ENCODE data around the gene CCDC38.
A peak's percentile ranks its signal among the peaks of the same experiment; 100 is the strongest.
"Not testable (repeated sequence)": the region's sequence is repeated elsewhere in the genome, so short reads cannot be mapped to it uniquely, and the experiment has no call there.

Gene CCDC38

DNA sequence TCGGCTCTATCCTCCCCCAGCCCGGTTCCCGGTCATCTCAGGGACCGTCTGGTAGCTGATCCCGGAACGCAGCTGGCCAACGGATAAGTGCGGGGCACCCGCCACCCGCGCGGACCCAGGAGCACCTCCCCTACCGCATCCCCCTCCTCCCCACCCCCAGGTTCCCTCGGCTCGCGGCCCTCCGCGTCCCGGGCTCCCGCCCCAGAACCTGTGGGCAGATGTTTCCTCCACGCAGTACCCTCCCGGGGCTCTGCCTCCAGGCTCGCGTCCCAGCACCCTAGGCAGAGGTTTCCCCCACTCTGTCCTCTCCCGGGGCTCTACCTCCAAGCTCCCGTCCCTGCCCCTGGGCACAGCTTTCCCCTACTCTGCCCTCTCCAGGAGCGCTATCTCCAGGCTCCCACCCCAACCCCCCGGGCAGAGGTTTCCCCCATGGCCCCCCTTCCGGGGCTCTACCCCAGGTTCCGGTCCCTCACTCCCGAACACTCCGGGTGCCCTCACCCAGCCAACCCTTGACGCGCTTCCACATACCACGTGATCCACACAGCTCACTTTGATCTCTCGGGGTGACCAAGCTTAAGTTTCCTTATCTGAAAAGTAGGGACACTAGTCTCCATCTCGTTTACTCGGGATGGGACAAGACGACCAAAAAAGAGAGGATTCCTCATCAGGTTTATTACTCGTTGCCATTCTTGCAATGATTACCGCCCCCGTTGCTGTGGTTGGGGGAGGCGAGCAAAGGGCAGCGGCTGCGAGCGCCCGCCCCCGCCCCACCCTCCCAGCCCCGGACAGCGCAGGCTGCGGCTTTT is at the start of gene CCDC38:
Gene CCDC38 (minus strand): TSS at position 91 of the 806 bp plus-strand sequence. CDS start 6,105 bp downstream, outside the sequence.
- peak; percentile 22 for DNase-seq

DNA sequence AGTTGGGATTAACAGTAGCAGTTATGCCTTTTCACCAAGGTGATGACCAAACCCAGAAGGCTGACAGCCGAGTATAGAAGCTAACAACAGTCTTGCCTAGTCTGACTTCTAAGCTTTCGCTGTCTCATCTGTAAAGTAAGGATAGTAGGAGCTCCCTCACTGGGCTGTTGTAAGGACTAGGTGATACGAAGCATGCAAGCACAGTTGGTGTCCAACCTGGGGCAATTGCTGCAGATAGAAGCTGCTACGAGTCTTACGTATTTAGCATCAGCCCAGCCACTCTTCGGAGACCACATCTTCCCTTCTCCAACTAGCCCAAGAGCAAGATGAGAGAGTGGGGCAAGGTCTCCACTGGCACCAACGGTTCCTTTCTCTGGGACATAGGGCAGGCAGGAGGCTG is 47.7 kb upstream of the CCDC38 start:
- DNase-seq = no peak

- DNase-seq = no peak
These were observed 47.2 kb upstream of the CCDC38 start for GRCh38 chr12:95989504-95990123.

- DNase-seq = no peak
These were observed 46.3 kb upstream of the CCDC38 start for GRCh38 chr12:95988506-95989275.

GRCh38 chr12:95986635-95987570 is 44.5 kb upstream of the CCDC38 start:
- DNase-seq = no peak

DNA sequence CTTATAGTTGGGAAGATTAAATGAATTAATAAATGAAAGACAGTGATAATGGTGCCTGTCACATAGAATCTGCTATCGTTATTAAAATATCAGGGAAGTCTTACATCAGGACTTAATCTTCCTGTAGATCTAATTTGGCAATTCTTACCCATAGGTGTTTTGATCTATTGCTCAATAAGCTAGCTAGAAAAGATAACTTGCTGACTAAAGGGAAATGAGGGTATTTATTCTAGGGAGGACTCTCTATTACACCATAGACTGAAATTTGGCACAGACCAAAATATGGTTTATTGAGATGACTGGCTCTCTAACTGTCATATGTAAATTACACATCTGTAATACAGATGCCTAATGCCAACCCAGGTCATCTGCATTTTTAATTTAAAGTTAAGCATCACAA is 42.3 kb upstream of the CCDC38 start:
- DNase-seq = no peak

- DNase-seq = no peak
These were observed 40.2 kb upstream of the CCDC38 start for GRCh38 chr12:95982602-95983001.

DNA sequence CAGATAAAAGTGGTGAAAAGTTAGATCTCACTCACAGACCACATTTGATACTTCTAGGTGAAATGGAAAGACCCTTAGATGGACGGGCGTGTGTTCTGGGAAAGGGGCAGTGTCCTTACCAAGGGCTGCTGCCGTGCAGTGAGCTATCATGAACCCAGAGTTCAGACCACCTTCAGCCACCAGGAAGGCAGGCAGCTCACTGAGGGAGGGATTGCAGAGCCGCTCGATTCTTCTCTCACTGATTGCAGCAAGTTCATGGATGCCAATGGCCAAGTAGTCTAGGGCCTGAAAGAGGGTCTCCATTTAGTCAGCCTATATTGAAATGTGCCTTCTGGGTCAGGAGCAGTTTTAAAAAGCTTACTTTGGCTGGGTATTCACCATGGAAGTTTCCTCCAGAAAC is 38.0 kb upstream of the CCDC38 start:
- no peak for DNase-seq

GRCh38 chr12:95978774-95979173 is 36.4 kb upstream of the CCDC38 start:
- no peak for DNase-seq

GRCh38 chr12:95978351-95978750 is 35.9 kb upstream of the CCDC38 start:
- DNase-seq = no peak

GRCh38 chr12:95977764-95978305 is 35.4 kb upstream of the CCDC38 start:
- no peak for DNase-seq

DNA sequence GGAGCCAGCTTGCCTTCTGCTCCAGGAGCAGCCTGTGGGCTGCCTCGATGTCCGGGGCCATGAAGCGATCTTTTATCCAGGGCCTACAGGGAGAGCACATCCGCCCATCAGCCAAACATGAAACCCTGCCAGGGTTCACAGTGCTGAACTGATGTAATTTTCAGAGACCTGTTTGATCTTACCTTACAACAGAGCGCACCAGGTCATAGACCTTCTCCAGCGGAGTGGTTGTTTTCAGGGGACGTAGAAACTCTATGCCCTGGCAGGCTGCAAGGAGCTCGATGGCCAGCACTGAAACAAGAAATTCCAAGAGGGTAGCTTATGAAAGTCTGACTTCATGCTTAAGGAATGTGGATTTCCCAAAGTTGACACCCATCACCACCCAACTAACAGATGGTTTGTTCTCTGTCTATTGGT is 34.0 kb upstream of the CCDC38 start:
- no peak for DNase-seq

DNA sequence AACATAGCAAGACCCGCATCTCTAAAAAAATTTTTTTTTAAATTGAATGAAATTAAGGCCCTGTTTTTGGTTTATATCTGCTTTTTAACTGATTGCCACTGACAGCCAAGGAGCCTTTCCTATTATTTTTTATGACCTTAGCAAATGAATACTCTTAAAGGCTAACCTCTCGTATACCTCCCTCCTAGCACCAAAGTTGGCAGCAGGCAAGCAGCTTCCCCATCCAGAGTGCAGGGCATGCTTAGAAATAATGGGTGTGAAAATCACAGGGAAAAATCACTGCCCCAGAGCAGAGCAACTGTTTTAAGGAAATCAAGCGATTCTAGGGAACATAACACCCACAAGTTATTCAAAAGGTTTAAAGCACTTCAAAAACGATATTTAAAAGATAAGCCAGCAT is 33.1 kb upstream of the CCDC38 start:
- DNase-seq = no peak

DNA sequence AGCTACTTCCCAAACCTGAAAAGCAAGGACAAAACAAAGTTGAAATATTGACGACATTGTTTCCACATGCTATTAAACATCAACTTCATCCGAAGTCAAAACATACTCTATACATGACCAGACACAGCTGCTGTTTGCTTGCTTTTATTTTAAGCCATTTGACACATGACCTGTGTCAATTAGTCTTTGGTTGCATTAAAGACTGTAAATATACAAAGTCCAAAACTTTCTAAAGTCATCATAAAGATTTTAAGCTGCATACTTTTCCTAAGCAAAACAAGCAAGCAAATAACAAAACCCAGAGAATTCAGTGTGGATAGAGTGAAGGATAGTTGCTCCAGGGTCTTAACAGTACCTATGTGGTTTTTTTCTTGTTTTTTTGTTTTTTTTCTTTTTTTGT is 31.9 kb upstream of the CCDC38 start:
- DNase-seq = no peak

DNA sequence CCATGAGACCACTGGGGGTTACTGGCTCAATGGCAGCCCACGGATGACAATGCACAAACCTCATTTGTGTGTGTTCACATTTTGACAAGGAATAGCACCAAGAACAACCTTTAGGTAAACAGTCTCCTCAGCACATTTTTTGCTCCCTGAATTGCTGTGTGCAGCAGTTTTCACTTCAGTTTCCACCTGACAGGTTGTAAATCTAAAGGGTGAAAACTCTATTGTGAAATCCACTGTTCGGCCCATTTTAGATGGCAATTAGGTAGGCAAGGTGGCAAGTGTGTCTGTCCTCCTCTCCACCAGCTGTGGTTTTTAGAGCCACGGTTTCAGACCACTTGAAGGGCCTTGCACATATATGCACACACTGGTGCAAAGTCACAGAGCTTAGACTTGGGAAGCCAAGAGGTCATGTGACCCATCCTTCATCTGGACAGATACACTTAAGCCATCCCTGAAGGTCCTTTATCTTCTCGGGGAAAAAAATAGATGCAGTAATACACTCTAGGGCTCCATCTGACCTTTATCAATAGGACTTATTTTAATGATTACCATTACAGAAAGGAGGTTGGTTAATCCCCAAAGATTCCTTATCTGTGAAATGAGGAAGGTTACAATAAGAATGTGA is 30.5 kb upstream of the CCDC38 start:
- DNase-seq = no peak

GRCh38 chr12:95970905-95971304 is 28.5 kb upstream of the CCDC38 start:
- no peak for DNase-seq

GRCh38 chr12:95969116-95969515 is 26.7 kb upstream of the CCDC38 start:
- DNase-seq = not testable (repeated sequence)

DNA sequence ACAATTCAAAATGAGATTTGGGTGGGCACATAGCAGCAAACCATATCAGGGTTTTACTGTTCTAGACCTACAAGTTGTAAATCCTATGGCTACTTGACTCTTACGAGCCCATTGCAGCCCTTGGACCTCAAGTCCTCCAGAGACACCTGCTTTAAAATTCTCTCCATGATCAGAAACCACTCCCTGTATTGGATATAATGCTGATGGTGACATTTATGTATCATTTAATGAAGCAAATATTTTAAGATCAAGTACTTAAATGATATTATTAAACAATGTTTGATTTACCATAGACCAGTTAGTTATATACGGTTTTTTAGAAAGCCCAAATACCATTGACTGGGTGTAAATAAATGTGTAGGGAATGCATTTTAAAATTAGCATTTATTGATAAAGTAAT is 24.9 kb upstream of the CCDC38 start:
- no peak for DNase-seq

DNA sequence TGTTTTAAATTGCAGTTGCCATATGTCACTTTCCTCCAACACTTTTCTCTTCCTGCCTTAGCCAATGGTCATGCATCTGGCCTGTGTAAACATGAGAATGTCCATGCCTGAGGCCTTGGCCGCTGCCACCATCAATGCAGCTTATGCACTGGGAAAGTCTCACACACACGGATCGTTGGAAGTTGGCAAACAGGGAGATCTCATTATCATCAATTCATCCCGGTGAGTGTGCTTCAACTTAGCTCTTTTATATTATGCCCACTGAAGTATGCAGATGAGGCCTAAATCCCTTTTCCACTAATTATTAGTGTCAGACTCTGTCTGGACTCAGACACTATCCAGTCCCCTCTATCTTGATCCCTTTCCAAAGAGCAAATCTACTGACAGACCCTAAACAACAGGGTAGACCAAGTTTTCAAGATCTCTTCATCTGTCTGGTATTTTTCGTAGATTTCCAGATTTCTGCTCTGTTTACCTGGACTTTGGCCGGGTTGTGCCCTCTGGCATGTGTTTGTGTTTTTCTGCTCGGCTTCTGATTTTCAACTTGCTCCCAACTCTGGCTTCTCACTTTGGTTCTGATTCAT is 24.0 kb upstream of the CCDC38 start:
- DNase-seq = no peak

DNA sequence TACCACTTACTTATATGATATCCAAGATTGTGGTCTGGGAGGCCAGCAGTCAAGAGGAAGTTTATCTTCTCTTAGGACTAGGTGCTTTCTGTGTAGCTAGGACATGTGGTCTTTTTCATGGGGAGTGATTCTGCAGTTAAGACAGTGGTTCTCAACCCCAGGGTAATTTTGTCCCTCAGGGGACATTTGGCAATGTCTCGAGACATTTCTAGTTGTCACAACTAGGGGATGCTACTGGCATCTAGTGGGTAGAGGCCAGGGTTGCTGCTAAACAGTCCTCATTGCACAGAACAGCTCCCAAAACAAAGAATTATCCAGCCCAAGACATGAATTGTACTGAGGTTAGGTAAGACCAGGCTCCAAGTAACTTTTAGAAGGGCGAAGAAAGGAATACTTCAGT is 20.7 kb upstream of the CCDC38 start:
- no peak for DNase-seq

- peak; percentile 15 for DNase-seq
These were observed 19.8 kb upstream of the CCDC38 start for GRCh38 chr12:95962222-95962621.
